ENCODE measurements around the gene CATSPER3. TPM values are rescaled to one million over a fixed set of nuclear protein-coding genes. Genes with fewer than 3 reads are reported as not detected.

CATSPER3 gene
- total and polyA plus RNA-seq, 8 donors = 0.42 to 1.6 (median 0.96) TPM

GRCh38 chr5:135055396-135055795 is 87.7 kb downstream of the CATSPER3 start:
- Histone ChIP-seq H3K4me1 (no peaks in the 10 kb centered on the region), H3K4me3 (no peak overlapping the region), H3K27me3 (peaks cover 16 to 82% of the 10 kb centered on the region in 2 donors), H3K36me3 (no peaks in the 10 kb centered on the region), H3K9me3 (no peaks in the 10 kb centered on the region), H3K27ac (no peak overlapping the region)
- no peak for TF ChIP-seq CTCF (IDR thresholded peaks at IDR 0.05)
- ATAC-seq (no peak), DNase-seq (peak in 1 of 4 donors; percentile 20)
- intact Hi-C loops (cut with DNase I) = no loop called here

GRCh38 chr5:135056316-135057030 is 88.8 kb downstream of the CATSPER3 start:
- intact Hi-C loops (cut with DNase I) = no loop called here
- Histone ChIP-seq H3K4me1 (no peaks in the 10 kb centered on the region), H3K27me3 (peaks cover 6 to 71% of the 10 kb centered on the region in 2 donors), H3K9me3 (no peaks in the 10 kb centered on the region), H3K36me3 (no peaks in the 10 kb centered on the region), H3K27ac (no peak overlapping the region), H3K4me3 (no peak overlapping the region)
- no peak for TF ChIP-seq CTCF (IDR thresholded peaks at IDR 0.05)
- DNase-seq (no peak), ATAC-seq (no peak)

- no peaks in the 10 kb centered on the region for H3K9me3 ChIP-seq
- ATAC-seq = no peak
- H3K4me1 ChIP-seq = no peaks in the 10 kb centered on the region
- no peak overlapping the region for H3K4me3 ChIP-seq
- intact Hi-C loops (cut with DNase I) = no loop called here
- TF ChIP-seq CTCF (IDR thresholded peaks at IDR 0.05) = no peak
- no peak for DNase-seq
- H3K36me3 ChIP-seq = no peaks in the 10 kb centered on the region
- H3K27ac ChIP-seq = no peak overlapping the region
- peaks cover under 1 to 65% of the 10 kb centered on the region in 2 donors for H3K27me3 ChIP-seq
Measured at GRCh38 chr5:135057233-135057632, 89.5 kb downstream of the CATSPER3 start.

GRCh38 chr5:135058331-135058732 is 90.6 kb downstream of the CATSPER3 start:
- no peak for TF ChIP-seq CTCF (IDR thresholded peaks at IDR 0.05)
- intact Hi-C loops (cut with DNase I) = no loop called here
- no peak for ATAC-seq
- H3K27me3 ChIP-seq = peaks cover 0 to 59% of the 10 kb centered on the region in 2 donors
- H3K4me1 ChIP-seq = no peaks in the 10 kb centered on the region
- no peak for DNase-seq
- H3K36me3 ChIP-seq = no peaks in the 10 kb centered on the region
- H3K9me3 ChIP-seq = no peaks in the 10 kb centered on the region
- H3K27ac ChIP-seq = no peak overlapping the region
- H3K4me3 ChIP-seq = no peak overlapping the region

GRCh38 chr5:135059000-135059923 is 91.6 kb downstream of the CATSPER3 start:
- H3K9me3 ChIP-seq = no peaks in the 10 kb centered on the region
- ATAC-seq (no peak), DNase-seq (no peak)
- intact Hi-C loops (cut with DNase I) = no loop called here
- H3K36me3 ChIP-seq = no peaks in the 10 kb centered on the region
- peaks cover 0 to 59% of the 10 kb centered on the region in 2 donors for H3K27me3 ChIP-seq
- H3K4me1 ChIP-seq = no peaks in the 10 kb centered on the region
- no peak overlapping the region for H3K27ac ChIP-seq
- no peak for TF ChIP-seq CTCF (IDR thresholded peaks at IDR 0.05)
- no peak overlapping the region for H3K4me3 ChIP-seq
